Endodermal cell (in vitro differentiated cells): Measurements from ENCODE around the gene FGF18. TPM values are rescaled to one million over a fixed set of nuclear protein-coding genes. Genes with fewer than 3 reads are reported as not detected.
A peak's percentile ranks its signal among the peaks of the same experiment; 100 is the strongest.
"Not testable (repeated sequence)": the region's sequence is repeated elsewhere in the genome, so short reads cannot be mapped to it uniquely, and the experiment has no call there.

Source experiments
- DNase-seq: peaks from one replicate; pipeline ENCODE4 v3.0.0-alpha.2; 2017
- H3K27ac ChIP-seq: 2 replicates; pipeline ENCODE4 v1.5.1; 2013; ENCODE audit warnings: mild to moderate bottlenecking, low read depth, low read length, moderate library complexity
- H3K27me3 ChIP-seq: 2 replicates; pipeline ENCODE4 v1.6.1; 2013; ENCODE audit warnings: mild to moderate bottlenecking, low read length, moderate library complexity; ENCODE audit not compliant: insufficient read depth, control insufficient read depth, poor library complexity, severe bottlenecking
- H3K36me3 ChIP-seq: 2 replicates; pipeline ENCODE4 v1.7.0; 2013; ENCODE audit warnings: mild to moderate bottlenecking, low read length, moderate library complexity; ENCODE audit not compliant: control insufficient read depth, insufficient read depth
- H3K4me1 ChIP-seq: one replicate; pipeline ENCODE4 v1.7.0; 2013; ENCODE audit warnings: low read length; ENCODE audit not compliant: control insufficient read depth, insufficient read depth
- H3K4me3 ChIP-seq: 2 replicates; pipeline ENCODE4 v1.5.1; 2013; ENCODE audit warnings: mild to moderate bottlenecking, low read length, moderate library complexity
- H3K9ac ChIP-seq: 2 replicates; pipeline ENCODE4 v1.6.1; 2013; ENCODE audit warnings: mild to moderate bottlenecking, low read length, moderate library complexity; ENCODE audit not compliant: poor library complexity, severe bottlenecking; ENCODE audit errors: extremely low read depth
- H3K9me3 ChIP-seq: 2 replicates; pipeline ENCODE4 v1.6.1; 2013; ENCODE audit warnings: mild to moderate bottlenecking, low read length, moderate library complexity; ENCODE audit not compliant: control insufficient read depth
- H3K27ac Mint-ChIP-seq: 2 replicates; pipeline ENCODE4 v1.8.0; 2020; ENCODE audit warnings: mixed read lengths
- H3K27me3 Mint-ChIP-seq: 2 replicates; pipeline ENCODE4 v1.8.0; 2021; ENCODE audit warnings: mild to moderate bottlenecking, mixed read lengths; ENCODE audit not compliant: insufficient read depth
- H3K36me3 Mint-ChIP-seq: 2 replicates; pipeline ENCODE4 v1.8.0; 2020; ENCODE audit warnings: low read depth, mixed read lengths
- H3K4me1 Mint-ChIP-seq: 2 replicates; pipeline ENCODE4 v1.8.0; 2020; ENCODE audit warnings: mixed read lengths
- H3K4me3 Mint-ChIP-seq: 2 replicates; pipeline ENCODE4 v1.8.0; 2020; ENCODE audit warnings: mild to moderate bottlenecking, moderate library complexity, mixed read lengths
- H3K9me3 Mint-ChIP-seq: 2 replicates; pipeline ENCODE4 v1.8.0; 2020; ENCODE audit warnings: mild to moderate bottlenecking, mixed read lengths
- WGBS, 2 experiments: methylation state at CpG; one replicate each; pipeline versions ENCODE4 v1.1.5 to v1.1.7; 2013; ENCODE audit warnings: missing lambda C conversion rate in 2 of 2, mixed read lengths in 1 of 2; ENCODE audit not compliant: insufficient coverage in 1 of 2, insufficient read length in 1 of 2; 5-methylcytosine and 5-hydroxymethylcytosine counted together
- total RNA-seq, 2 donors: library from RNA; stranded (reverse); fragmentation: NEBNext Ultra II Directional in 1 of 2; extraction: Animal tissue kit (Norgen Biotek cat#: 25700) in 1 of 2; gene quantifications; 2 replicates in 1 of 2; 3 replicates in 1 of 2; pipeline ENCODE4 v1.2.1, GENCODE V29; 2021
- TF ChIP-seq, protein P1 (sequence below): fragments of 200-600 bp; sonication (generic); conservative IDR thresholded peaks from 2 replicates; pipeline ENCODE4 v1.5.0; 2021; ENCODE audit warnings: antibody characterized with exemption, mild to moderate bottlenecking

Gene FGF18
- total RNA-seq, 2 donors from 2014 or later = 0.44 to 0.57 TPM

DNA sequence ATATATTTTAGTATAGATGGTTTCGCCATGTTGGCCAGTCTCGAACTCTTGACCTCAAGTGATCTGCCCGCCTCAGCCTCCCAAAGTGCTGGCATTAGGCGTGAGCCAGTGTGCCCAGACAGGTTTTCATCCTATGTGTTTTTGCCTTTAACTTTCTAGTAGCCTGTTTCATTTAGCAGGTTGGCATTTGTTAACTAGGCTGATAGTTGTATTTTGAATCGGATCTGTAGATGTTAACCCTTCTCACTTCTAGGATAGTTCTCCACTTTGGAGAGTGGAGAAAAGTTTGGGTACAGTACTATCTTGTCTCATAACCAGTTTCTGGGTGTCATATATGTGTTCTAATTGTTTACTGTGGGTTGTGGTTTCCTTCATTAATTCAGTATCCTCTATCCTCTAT, 7.3 kb upstream of the FGF18 start:
- WGBS, 2 experiments = 97 to 100% methylated on average over 5 of the region's 5 CpGs
- TF ChIP-seq, protein P1, sequence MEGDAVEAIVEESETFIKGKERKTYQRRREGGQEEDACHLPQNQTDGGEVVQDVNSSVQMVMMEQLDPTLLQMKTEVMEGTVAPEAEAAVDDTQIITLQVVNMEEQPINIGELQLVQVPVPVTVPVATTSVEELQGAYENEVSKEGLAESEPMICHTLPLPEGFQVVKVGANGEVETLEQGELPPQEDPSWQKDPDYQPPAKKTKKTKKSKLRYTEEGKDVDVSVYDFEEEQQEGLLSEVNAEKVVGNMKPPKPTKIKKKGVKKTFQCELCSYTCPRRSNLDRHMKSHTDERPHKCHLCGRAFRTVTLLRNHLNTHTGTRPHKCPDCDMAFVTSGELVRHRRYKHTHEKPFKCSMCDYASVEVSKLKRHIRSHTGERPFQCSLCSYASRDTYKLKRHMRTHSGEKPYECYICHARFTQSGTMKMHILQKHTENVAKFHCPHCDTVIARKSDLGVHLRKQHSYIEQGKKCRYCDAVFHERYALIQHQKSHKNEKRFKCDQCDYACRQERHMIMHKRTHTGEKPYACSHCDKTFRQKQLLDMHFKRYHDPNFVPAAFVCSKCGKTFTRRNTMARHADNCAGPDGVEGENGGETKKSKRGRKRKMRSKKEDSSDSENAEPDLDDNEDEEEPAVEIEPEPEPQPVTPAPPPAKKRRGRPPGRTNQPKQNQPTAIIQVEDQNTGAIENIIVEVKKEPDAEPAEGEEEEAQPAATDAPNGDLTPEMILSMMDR = no peak
- Histone ChIP-seq H3K9me3 (no peaks in the 10 kb centered on the region), H3K4me3 (no peak overlapping the region), H3K9ac (no peak overlapping the region), H3K4me1 (peaks cover 4% of the 10 kb centered on the region), H3K36me3 (peaks cover 73% of the 10 kb centered on the region), H3K27me3 (no peaks in the 10 kb centered on the region), H3K27ac (no peak overlapping the region)
- Mint-ChIP-seq H3K4me3 (no peak overlapping the region), H3K27me3 (no peaks in the 10 kb centered on the region), H3K9me3 (no peaks in the 10 kb centered on the region), H3K36me3 (peaks cover 57% of the 10 kb centered on the region), H3K4me1 (peaks cover 10% of the 10 kb centered on the region), H3K27ac (no peak overlapping the region)
- DNase-seq = no peak

DNA sequence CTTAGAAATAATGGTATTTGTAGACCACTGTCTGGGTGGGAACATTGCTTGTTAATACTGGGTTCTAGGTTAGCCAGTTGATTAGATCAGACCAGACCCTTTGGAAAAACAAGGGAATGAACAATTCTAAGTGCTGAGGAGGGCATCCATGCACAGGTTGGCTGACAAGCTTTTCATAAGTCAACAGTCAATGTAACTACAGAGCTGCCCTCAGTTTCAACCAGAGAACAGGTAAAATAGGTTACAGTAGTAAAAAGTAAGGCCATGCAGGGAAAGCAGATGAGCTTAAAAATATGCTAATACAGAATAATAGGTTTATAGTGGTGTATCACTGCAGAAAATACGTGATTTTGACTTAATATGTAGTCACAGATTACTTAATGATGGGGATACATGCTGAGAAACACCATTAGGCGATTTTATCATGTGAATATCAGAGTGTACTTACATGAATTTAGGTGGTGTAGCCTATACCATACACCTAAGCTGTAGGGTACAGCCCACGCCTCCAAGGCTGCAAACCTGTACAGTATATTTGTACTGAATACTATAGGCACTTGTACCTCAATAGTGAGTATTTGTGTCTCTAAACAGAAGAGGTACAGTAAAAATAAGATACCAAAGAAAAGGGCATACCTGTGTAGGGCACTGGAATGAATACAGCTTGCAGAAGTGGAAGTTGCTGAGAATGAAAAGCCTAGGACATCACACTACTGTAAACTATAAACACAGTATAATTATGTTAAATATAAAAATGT, 6.1 kb upstream of the FGF18 start:
- Histone ChIP-seq H3K4me1 (peaks cover 4% of the 10 kb centered on the region), H3K36me3 (peaks cover 62% of the 10 kb centered on the region), H3K4me3 (no peak overlapping the region), H3K27ac (no peak overlapping the region), H3K9me3 (no peaks in the 10 kb centered on the region), H3K27me3 (no peaks in the 10 kb centered on the region), H3K9ac (no peak overlapping the region)
- H3K4me1 Mint-ChIP-seq = peaks cover 5% of the 10 kb centered on the region
- no peak overlapping the region for H3K4me3 Mint-ChIP-seq
- H3K36me3 Mint-ChIP-seq = peaks cover 46% of the 10 kb centered on the region
- TF ChIP-seq, protein P1 = no peak
- DNase-seq = peak; percentile 26
- H3K9me3 Mint-ChIP-seq = no peaks in the 10 kb centered on the region
- H3K27me3 Mint-ChIP-seq = no peaks in the 10 kb centered on the region
- WGBS, 2 experiments = 83 to 94% methylated on average over 2 to 3 of the region's 3 CpGs
- no peak overlapping the region for H3K27ac Mint-ChIP-seq

DNA sequence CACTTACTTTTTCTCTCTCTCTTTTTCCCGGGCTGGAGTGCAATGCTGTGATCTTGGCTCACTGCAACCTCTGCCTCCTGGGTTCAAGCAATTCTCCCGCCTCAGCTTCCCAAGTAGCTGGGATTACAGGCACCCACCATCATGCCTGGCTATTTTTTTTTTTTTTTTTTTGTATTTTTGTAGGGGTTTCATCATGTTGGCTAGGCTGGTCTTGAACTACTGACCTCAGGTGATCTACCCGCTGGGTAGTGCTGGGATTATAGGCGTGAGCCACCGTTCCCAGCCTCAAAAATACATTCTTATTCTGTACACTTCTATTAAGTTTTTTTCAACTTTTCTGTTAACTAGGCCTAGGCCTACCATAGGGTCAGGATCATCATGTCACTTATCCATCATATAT, 5.5 kb upstream of the FGF18 start:
- not testable (repeated sequence) for H3K27ac ChIP-seq, H3K4me3 ChIP-seq, H3K9me3 ChIP-seq, H3K27ac Mint-ChIP-seq, H3K9me3 Mint-ChIP-seq, H3K27me3 Mint-ChIP-seq, H3K4me1 ChIP-seq, H3K4me1 Mint-ChIP-seq, H3K27me3 ChIP-seq, H3K9ac ChIP-seq, H3K4me3 Mint-ChIP-seq
- DNase-seq = peak; percentile 48
- peaks cover 39% of the 10 kb centered on the region for H3K36me3 Mint-ChIP-seq
- peaks cover 55% of the 10 kb centered on the region for H3K36me3 ChIP-seq
- 97 to 100% methylated on average over 2 to 5 of the region's 5 CpGs for whole genome bisulfite sequencing, 2 experiments
